ENCODE measurements around the gene GRM7. TPM values are rescaled to one million over a fixed set of nuclear protein-coding genes. Genes with fewer than 3 reads are reported as not detected.

Gene GRM7
- total and polyA plus RNA-seq, 12 donors: 0.27 to 7.8 (median 3.2) TPM; not detected in 3

GRCh38 chr3:7401418-7401817 lies 540.5 kb downstream of the GRM7 start:
- Histone ChIP-seq H3K4me1 (replicated peaks in 1 of 2) (no peaks in the 10 kb centered on the region), H3K4me3 (no peak overlapping the region), H3K9me3 (replicated peaks in 1 of 3) (no peaks in the 10 kb centered on the region), H3K27ac (no peak overlapping the region), H3K36me3 (replicated peaks in 1 of 2) (no peaks in the 10 kb centered on the region), H3K27me3 (no peaks in the 10 kb centered on the region)
- intact Hi-C loops (cut with DNase I): no loop called here
- 86 to 95% (median 90%) methylated on average over 1 of the region's 1 CpG for WGBS, 4 donors
- TF ChIP-seq, protein P1, sequence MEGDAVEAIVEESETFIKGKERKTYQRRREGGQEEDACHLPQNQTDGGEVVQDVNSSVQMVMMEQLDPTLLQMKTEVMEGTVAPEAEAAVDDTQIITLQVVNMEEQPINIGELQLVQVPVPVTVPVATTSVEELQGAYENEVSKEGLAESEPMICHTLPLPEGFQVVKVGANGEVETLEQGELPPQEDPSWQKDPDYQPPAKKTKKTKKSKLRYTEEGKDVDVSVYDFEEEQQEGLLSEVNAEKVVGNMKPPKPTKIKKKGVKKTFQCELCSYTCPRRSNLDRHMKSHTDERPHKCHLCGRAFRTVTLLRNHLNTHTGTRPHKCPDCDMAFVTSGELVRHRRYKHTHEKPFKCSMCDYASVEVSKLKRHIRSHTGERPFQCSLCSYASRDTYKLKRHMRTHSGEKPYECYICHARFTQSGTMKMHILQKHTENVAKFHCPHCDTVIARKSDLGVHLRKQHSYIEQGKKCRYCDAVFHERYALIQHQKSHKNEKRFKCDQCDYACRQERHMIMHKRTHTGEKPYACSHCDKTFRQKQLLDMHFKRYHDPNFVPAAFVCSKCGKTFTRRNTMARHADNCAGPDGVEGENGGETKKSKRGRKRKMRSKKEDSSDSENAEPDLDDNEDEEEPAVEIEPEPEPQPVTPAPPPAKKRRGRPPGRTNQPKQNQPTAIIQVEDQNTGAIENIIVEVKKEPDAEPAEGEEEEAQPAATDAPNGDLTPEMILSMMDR (IDR thresholded peaks at IDR 0.05): no peak
- no peak for TF ChIP-seq POLR2A (IDR thresholded peaks at IDR 0.05)
- no peak for DNase-seq

DNA sequence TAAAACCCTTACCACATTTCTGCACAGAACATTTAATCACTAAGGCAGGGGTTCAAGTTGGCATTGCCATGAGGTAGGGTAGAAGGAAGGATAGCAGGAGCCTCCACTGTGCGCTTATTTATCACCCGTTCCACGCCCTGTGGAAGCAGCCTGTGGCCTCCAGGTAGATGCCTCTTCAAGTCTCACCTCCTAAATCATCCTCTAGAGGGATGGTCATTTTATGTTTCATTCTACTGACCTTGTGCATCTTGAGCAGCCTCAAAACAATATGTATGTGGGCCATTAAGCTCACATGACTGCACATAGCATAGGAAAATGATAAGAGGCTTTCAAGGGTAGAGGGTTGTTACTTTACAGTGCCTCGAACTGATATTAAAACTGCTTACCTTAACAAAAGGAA lies 546.2 kb downstream of the GRM7 start:
- no peaks in the 10 kb centered on the region for H3K36me3 ChIP-seq (replicated peaks in 1 of 2)
- TF ChIP-seq POLR2A (IDR thresholded peaks at IDR 0.05): no peak
- TF ChIP-seq, protein P1 (IDR thresholded peaks at IDR 0.05): no peak
- no peak overlapping the region for H3K27ac ChIP-seq
- H3K4me3 ChIP-seq: no peak overlapping the region
- no peaks in the 10 kb centered on the region for H3K4me1 ChIP-seq (replicated peaks in 1 of 2)
- DNase-seq: no peak
- intact Hi-C loops (cut with DNase I): no loop called here
- no peaks in the 10 kb centered on the region for H3K9me3 ChIP-seq (replicated peaks in 1 of 3)
- H3K27me3 ChIP-seq: no peaks in the 10 kb centered on the region
- 65 to 88% (median 76%) methylated on average over 4 of the region's 4 CpGs for WGBS, 4 donors

DNA sequence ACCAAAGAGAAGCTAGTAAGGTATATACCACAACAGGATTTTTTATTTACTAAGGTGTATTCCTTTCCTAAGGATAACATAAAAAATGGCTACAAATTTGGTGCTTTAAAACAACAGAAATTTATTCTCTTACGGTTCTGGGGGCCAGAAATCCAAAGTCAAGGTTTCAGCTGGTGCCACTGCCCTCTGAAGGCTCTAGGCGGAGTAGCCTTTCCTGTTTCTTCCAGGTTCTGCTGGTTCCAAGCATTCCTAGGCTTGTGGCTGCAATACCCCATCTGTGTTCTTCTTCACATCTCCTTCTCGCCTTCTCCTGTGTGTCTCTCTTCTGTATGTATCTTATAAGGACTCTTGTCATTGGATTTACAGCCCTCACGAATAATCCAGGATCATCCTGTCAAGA lies 549.9 kb downstream of the GRM7 start:
- 74 to 88% (median 78%) methylated on average over 4 of the region's 4 CpGs for WGBS, 4 donors
- Histone ChIP-seq H3K36me3 (replicated peaks in 1 of 2) (no peaks in the 10 kb centered on the region), H3K4me3 (no peak overlapping the region), H3K9me3 (replicated peaks in 1 of 3) (no peaks in the 10 kb centered on the region), H3K4me1 (replicated peaks in 1 of 2) (no peaks in the 10 kb centered on the region), H3K27me3 (no peaks in the 10 kb centered on the region), H3K27ac (no peak overlapping the region)
- intact Hi-C loops (cut with DNase I): no loop called here
- DNase-seq: no peak
- no peak for TF ChIP-seq POLR2A (IDR thresholded peaks at IDR 0.05)
- TF ChIP-seq, protein P1 (IDR thresholded peaks at IDR 0.05): no peak

- H3K4me3 ChIP-seq: no peak overlapping the region
- no peaks in the 10 kb centered on the region for H3K36me3 ChIP-seq (replicated peaks in 1 of 2)
- intact Hi-C loops (cut with DNase I): no loop called here
- no peaks in the 10 kb centered on the region for H3K4me1 ChIP-seq (replicated peaks in 1 of 2)
- no peak overlapping the region for H3K27ac ChIP-seq
- no peaks in the 10 kb centered on the region for H3K9me3 ChIP-seq (replicated peaks in 1 of 3)
- WGBS, 4 donors: 76 to 95% (median 93%) methylated on average over 1 of the region's 1 CpG
- no peak for TF ChIP-seq POLR2A (IDR thresholded peaks at IDR 0.05)
- TF ChIP-seq, protein P1 (IDR thresholded peaks at IDR 0.05): no peak
- no peaks in the 10 kb centered on the region for H3K27me3 ChIP-seq
- no peak for DNase-seq
These were observed 560.1 kb downstream of the GRM7 start for GRCh38 chr3:7421065-7421464.

Data from adrenal gland (tissue), 12 donors.